Measurements from ENCODE around the gene TJAP1.

- TF ChIP-seq CTCF (IDR thresholded peaks at IDR 0.05; ENCODE audit: insufficient read depth, low read length, poor library complexity, severe bottlenecking) (no peak), EZH2phosphoT487 (conservative IDR thresholded peaks at IDR 0.05; ENCODE audit: low read length) (no peak)
These were observed 25.4 kb upstream of the TJAP1 start for GRCh38 chr6:43451939-43452338.
